ENCODE data around the gene PPME1.

Gene PPME1

GRCh38 chr11:74233683-74234082, 62.6 kb downstream of the PPME1 start:
- no peak for DNase-seq

- DNase-seq: no peak
These were observed 64.0 kb downstream of the PPME1 start for GRCh38 chr11:74235121-74235520.

GRCh38 chr11:74237541-74237940, 66.5 kb downstream of the PPME1 start:
- no peak for DNase-seq

- DNase-seq: no peak
These were observed 67.2 kb downstream of the PPME1 start for GRCh38 chr11:74238243-74238642.

GRCh38 chr11:74248469-74248868, 77.4 kb downstream of the PPME1 start:
- no peak for DNase-seq

GRCh38 chr11:74249496-74249895, 78.4 kb downstream of the PPME1 start:
- DNase-seq: no peak

GRCh38 chr11:74253361-74253760, 82.3 kb downstream of the PPME1 start:
- no peak for DNase-seq

GRCh38 chr11:74255741-74256375, 84.8 kb downstream of the PPME1 start:
- peak; percentile 29 for DNase-seq

- no peak for DNase-seq
These were observed 85.5 kb downstream of the PPME1 start for GRCh38 chr11:74256378-74257133.

GRCh38 chr11:74257959-74258553, 87.0 kb downstream of the PPME1 start:
- no peak for DNase-seq

- DNase-seq: no peak
These were observed 91.6 kb downstream of the PPME1 start for GRCh38 chr11:74262725-74263124.

GRCh38 chr11:74265256-74265655, 94.2 kb downstream of the PPME1 start:
- no peak for DNase-seq

- no peak for DNase-seq
These were observed 95.9 kb downstream of the PPME1 start for GRCh38 chr11:74267014-74267413.

- DNase-seq: no peak
These were observed 97.4 kb downstream of the PPME1 start for GRCh38 chr11:74268456-74268855.

GRCh38 chr11:74269161-74269811, 98.2 kb downstream of the PPME1 start:
- DNase-seq: no peak

- DNase-seq: no peak
These were observed 101.2 kb downstream of the PPME1 start for GRCh38 chr11:74272276-74272675.

GRCh38 chr11:74276581-74276980, 105.5 kb downstream of the PPME1 start:
- DNase-seq: no peak

- DNase-seq: no peak
These were observed 107.0 kb downstream of the PPME1 start for GRCh38 chr11:74278103-74278502.

- no peak for DNase-seq
These were observed 107.7 kb downstream of the PPME1 start for GRCh38 chr11:74278721-74279161.

GRCh38 chr11:74279256-74279655, 108.2 kb downstream of the PPME1 start:
- no peak for DNase-seq

- DNase-seq: no peak
These were observed 109.4 kb downstream of the PPME1 start for GRCh38 chr11:74280494-74280893.

- DNase-seq: no peak
These were observed 111.3 kb downstream of the PPME1 start for GRCh38 chr11:74282421-74282820.

- no peak for DNase-seq
These were observed 111.9 kb downstream of the PPME1 start for GRCh38 chr11:74282914-74283371.
